LNCAP (cell line): ENCODE data around the gene PRKCH.

ENCODE experiments used
- TF ChIP-seq, protein P1 (sequence below): fragments of 450-650 bp; IDR thresholded peaks from 2 replicates; pipeline ENCODE4 v1.5.1; 2017; ENCODE audit warnings: mild to moderate bottlenecking

The PRKCH gene

DNA sequence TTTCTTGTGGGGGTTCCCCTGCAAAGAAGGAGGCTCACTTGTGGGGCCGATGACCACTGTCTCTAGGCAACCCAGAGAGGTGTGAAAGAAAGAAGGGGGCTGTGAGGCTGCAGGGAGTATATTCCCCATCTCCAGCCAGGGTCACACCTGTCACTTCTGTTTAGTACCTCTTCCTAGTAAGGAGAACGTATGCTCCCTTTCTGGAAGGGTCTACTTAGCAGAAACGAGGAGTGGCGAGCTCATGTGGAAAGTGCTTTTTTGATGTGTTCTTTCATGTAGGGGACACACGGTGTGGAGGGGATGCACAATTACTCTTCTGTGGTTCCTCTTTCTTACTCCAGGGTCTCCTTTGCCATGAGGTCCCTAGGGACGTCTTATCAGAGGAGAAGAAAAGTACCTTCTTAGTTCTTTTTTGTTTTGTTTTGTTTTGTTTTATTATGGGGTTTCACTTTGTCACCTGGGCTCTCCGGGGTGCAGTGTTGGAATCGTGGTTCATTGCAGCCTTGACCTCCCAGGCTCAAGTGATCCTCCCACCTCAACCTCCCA lies 58.3 kb downstream of the PRKCH start:
- TF ChIP-seq, protein P1, sequence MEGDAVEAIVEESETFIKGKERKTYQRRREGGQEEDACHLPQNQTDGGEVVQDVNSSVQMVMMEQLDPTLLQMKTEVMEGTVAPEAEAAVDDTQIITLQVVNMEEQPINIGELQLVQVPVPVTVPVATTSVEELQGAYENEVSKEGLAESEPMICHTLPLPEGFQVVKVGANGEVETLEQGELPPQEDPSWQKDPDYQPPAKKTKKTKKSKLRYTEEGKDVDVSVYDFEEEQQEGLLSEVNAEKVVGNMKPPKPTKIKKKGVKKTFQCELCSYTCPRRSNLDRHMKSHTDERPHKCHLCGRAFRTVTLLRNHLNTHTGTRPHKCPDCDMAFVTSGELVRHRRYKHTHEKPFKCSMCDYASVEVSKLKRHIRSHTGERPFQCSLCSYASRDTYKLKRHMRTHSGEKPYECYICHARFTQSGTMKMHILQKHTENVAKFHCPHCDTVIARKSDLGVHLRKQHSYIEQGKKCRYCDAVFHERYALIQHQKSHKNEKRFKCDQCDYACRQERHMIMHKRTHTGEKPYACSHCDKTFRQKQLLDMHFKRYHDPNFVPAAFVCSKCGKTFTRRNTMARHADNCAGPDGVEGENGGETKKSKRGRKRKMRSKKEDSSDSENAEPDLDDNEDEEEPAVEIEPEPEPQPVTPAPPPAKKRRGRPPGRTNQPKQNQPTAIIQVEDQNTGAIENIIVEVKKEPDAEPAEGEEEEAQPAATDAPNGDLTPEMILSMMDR, result no peak

DNA sequence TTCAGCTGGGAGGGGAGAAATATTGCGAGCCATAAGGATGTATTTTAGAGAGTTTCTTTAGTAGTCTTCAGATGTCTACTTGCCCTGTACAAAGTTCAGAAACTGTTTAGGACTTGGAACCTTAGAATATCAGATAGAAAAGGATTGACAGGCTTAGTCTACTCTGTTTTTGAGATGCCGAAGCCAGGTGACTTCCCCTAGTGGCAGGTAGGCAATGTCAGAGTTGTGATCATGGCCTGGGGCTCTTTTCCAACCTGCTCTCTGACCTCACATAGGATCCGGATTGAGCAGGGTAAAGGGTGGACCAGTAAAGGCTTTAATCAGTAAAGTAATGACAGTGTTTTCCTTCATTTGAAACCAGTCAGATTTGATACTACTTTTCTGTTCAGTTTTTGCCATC lies 59.6 kb downstream of the PRKCH start:
- TF ChIP-seq, protein P1, result no peak

GRCh38 chr14:61381553-61381952 lies 60.2 kb downstream of the PRKCH start:
- TF ChIP-seq, protein P1, result no peak

GRCh38 chr14:61382842-61383241 lies 61.5 kb downstream of the PRKCH start:
- TF ChIP-seq, protein P1, result no peak

- TF ChIP-seq, protein P1, result no peak
Measured at GRCh38 chr14:61385002-61385685, 63.8 kb downstream of the PRKCH start.

DNA sequence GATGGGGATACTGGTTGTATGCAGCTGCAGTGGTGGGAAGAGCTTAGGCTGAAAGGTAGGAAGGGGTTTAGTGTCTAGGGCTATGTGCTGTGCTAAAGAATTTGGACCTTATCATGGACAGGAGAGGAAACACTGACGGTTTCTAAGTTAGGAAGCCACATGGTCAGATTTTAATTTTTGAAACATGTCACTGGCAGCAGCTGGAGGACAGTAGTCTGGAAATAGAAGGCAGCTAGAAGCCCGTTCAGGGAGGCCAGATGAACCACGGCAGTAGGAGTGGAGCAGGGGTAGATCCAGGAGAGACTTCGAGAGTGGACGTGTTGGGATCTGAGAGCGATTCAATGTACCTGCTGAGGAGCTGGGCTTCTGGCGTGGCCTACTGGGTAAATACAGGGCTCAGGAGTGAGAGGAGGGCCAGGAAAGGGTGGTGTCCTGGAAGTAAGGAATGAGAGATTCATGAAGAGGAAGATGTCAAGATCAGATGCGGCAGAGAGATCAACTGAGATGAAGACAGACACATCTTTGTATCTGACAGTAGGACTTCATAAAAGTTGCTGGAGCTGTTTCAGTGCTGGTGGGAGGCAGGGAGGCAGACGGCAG lies 64.9 kb downstream of the PRKCH start:
- TF ChIP-seq, protein P1, result no peak

GRCh38 chr14:61387076-61387475 lies 65.7 kb downstream of the PRKCH start:
- TF ChIP-seq, protein P1, result no peak
